HAP-1 (cell line): ENCODE data around the gene WDR45.
"Not testable (repeated sequence)": the region's sequence is repeated elsewhere in the genome, so short reads cannot be mapped to it uniquely, and the experiment has no call there.

Experiments used
- DNase-seq, 2 experiments: peaks; one replicate each; pipeline ENCODE4 v3.0.0-alpha.2; 2016 to 2020; ENCODE audit warnings: low spot score in 2 of 2
- H3K27me3 ChIP-seq: fragments of 250-450 bp; sonication (Bioruptor Pico); 2 replicates; pipeline ENCODE4 v1.5.1; 2020; ENCODE audit warnings: low read depth, mild to moderate bottlenecking, moderate library complexity
- H3K36me3 ChIP-seq: fragments of 250-450 bp; sonication (Bioruptor Pico); replicated peaks from 2 replicates; pipeline ENCODE4 v1.5.1; 2020; ENCODE audit warnings: mild to moderate bottlenecking
- H3K4me1 ChIP-seq: fragments of 250-450 bp; sonication (Bioruptor Pico); 2 replicates; pipeline ENCODE4 v1.5.1; 2020; ENCODE audit warnings: mild to moderate bottlenecking
- H3K4me3 ChIP-seq: fragments of 250-450 bp; sonication (Bioruptor Pico); 2 replicates; pipeline ENCODE4 v1.5.1; 2020; ENCODE audit warnings: mild to moderate bottlenecking, moderate library complexity
- H3K9me3 ChIP-seq: fragments of 250-450 bp; sonication (Bioruptor Pico); 2 replicates; pipeline ENCODE4 v1.5.1; 2020; ENCODE audit warnings: mild to moderate bottlenecking, moderate library complexity
- in situ Hi-C: fragments of 300-500 bp; cut with MboI; formaldehyde crosslinking; loops from 3 replicates; pipeline ENCODE4 v1.14.3; 2020; ENCODE audit warnings: low sequenced_read_pairs, inconsistent platforms, mixed read lengths

WDR45 gene

DNA sequence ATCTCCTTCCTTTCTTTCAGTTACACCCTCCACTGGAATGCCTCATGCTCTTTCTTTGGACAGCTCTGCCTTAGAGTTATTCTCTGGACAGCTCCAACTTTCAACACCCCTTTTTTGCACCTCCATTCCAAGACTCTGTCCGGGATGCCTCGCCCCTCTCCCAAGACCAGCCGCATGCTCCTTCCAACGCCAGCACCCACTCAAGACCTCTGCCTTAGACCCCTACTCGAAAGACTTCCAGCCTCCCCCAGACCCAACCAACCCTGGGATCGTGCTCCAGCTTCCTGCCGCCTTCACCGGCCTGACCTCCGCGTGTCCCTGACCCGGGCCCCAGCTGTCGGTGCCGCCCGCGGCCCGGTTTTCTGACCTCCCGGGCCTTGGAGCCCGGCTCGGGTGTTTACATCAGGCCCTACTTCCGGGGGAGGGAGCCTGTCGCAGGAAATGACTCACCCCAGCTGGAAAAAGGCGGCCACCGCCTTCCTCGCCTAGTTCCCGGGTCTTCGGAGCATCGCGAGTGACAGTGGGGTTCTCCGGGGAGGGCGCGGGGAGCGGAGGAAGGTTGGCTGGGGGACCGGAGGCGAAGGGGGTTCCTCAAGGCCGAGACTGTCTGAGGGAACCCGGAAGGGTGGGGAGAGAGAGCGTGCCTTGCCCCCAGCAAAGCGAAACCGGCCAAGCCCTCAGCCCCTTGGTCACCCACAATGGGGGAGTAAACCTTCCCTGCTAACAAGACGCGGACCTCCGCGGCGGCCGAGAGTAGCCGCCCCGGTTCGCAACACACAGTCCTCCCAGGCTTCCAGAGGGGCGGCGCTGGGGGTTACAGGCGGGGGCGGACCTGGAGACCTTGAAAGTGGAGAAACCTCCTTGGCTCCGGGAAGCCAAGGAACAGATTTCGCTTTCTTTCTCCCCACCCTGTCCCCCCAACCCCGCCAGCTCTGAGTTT lies at the start of gene WDR45:
WDR45 (minus strand) TSS at position 399 of the 940 bp plus-strand sequence. CDS start 1,792 bp downstream, outside the sequence.
- Histone ChIP-seq H3K36me3 (peaks cover 5% of the 10 kb centered on the region), H3K4me1 (peaks cover 5% of the 10 kb centered on the region), H3K27me3 (no peaks in the 10 kb centered on the region), H3K4me3 (peak within 1 kb of the TSS; percentile 51), H3K9me3 (no peaks in the 10 kb centered on the region)
- in situ Hi-C loops, result no loop called here
- peak; percentile 52 to 78 for DNase-seq

DNA sequence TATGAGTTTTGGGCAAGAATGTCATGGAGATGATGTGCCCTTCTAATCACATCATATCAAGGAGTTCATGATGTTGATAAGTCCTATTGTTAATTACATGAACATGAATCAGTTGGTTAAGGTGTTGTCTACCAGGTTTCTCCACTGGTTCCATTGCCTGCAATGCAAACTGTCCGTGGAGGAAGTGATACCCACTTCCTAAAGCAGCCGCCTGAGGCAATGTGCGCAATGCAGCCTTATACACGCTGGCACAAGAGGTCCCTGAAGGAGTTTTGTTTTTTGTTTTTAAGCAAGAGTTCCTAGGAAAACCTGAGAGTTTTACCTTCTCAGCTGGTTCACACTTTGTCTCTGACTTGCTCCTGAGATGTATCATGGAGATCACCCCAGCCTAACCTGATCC lies 49.7 kb upstream of the WDR45 start:
- no peaks in the 10 kb centered on the region for H3K9me3 ChIP-seq
- in situ Hi-C loops, result no loop called here

DNA sequence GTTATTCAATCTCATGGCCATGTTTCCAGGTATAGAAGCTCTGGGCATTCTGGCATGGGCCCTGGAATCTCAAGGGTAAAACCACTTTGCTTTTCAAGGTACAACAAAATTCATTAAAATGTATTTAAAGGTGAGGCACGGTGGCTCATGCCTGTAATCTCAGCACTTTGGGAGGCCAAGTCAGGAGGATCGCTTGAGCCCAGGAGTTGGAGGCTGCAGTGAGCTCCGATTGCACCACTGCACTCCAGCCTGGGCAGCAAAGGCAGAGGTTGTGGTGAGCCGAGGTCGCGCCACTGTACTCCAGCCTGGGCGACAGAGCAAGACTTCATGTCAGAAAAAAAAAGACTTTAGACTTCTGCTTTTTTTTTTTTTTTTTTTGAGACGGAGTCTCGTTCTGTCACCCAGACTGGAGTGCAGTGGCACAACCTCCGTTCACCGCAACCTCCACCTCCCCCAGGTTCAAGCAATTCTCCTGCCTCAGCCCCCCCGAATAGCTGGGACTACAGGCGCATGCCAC lies 48.1 kb upstream of the WDR45 start:
- H3K27me3 ChIP-seq, DNase-seq, H3K4me3 ChIP-seq, H3K4me1 ChIP-seq, H3K9me3 ChIP-seq, H3K36me3 ChIP-seq, in situ Hi-C loops: not testable (repeated sequence)

More for the DNA sequence above, 49.7 kb upstream of the WDR45 start:
- Histone ChIP-seq H3K27me3 (no peaks in the 10 kb centered on the region), H3K4me3 (no peak overlapping the region), H3K36me3 (no peaks in the 10 kb centered on the region), H3K4me1 (no peaks in the 10 kb centered on the region)
- DNase-seq, result no peak

DNA sequence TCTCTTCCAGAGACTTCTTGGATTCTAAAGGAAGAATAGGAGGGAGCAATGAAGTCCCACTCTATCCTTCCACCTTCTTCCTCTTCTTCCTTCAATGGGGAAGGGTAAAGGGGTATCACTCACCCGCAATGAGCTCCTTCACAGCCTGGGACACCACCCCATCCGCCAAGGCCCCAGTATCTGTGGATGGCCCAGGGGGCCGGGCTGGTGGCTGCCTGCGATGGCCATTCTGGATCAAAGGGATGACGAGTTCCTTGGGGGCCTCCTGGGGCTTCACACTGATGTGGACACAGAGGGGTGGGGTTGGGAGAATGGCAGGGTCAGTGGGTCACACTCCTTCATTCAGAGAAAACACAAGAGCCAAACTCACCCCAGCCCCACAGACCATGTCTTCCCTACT lies 42.8 kb upstream of the WDR45 start:
- H3K27me3 ChIP-seq, result no peaks in the 10 kb centered on the region
- in situ Hi-C loops, result no loop called here
- H3K9me3 ChIP-seq, result no peaks in the 10 kb centered on the region
- no peaks in the 10 kb centered on the region; the same call in 1 of the 2 replicates for H3K4me1 ChIP-seq
- H3K4me3 ChIP-seq, result peak overlapping the region; percentile 98
- peaks cover 26% of the 10 kb centered on the region for H3K36me3 ChIP-seq
- no peak for DNase-seq

DNA sequence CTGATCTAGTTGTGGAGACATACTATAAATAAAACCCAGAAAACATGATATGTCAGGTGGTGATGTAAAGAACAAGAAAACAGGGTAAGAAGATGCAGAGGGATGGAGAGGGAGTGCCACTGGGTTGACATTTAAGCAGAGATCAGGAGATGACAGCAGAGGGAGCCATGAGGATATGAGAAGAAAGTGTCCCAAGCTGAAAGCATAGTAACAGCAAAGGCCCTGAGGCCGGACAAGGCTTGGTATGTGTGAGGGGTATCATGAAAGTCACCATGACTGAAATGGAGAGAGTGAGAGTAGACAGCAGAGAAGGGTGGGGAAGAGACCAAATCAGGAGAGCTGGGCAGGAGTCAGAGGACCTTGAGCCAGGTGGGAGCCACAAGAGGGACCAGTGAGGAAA lies 40.4 kb upstream of the WDR45 start:
- Histone ChIP-seq H3K4me3 (no peak overlapping the region), H3K27me3 (no peaks in the 10 kb centered on the region), H3K9me3 (no peaks in the 10 kb centered on the region), H3K36me3 (peaks cover 47% of the 10 kb centered on the region), H3K4me1 (no peaks in the 10 kb centered on the region; the same call in 1 of the 2 replicates)
- no peak for DNase-seq
- in situ Hi-C loops, result no loop called here

DNA sequence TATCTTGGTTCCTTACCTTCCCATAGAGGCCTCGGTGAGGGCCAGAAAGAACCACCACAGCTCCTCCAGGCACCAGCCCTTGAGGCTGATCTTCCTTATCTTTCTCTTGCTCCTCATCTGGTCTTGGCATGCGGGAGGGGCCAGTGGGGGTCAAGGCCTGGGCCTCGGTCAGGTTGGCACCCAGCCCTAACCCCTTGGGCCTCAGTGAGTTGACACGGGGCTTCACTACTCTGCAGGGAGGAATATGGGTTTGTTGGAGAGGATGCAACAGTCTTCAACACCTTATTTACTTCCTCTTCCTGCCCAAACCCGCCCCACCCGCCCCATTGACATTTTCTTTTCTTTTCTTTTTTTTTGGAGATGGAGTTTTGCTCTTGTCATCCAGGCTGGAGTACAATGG lies 37.9 kb upstream of the WDR45 start:
- no peak for DNase-seq
- Histone ChIP-seq H3K27me3 (no peaks in the 10 kb centered on the region), H3K4me3 (no peak overlapping the region), H3K9me3 (no peaks in the 10 kb centered on the region), H3K4me1 (no peaks in the 10 kb centered on the region), H3K36me3 (peaks cover 61% of the 10 kb centered on the region)
- in situ Hi-C loops, result no loop called here

DNA sequence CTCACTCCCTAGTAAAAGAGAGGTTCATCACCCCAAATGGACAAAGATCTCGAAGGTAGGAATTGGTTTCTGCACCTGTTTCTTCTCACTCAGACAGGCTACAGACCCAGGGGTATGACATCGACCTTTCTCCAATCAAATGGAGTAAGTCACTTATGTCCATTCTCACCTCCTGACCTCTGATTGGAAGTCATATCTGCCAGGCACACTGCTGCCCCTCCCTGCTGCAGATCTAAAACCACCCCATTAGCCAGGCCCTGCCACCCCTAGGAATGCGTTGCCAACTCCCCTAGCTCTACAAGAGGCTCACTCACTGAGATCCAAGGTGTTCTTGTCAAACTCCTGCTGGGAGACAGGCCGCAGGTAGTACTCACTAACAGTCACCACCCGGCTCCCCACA lies 37.0 kb upstream of the WDR45 start:
- Histone ChIP-seq H3K27me3 (no peaks in the 10 kb centered on the region), H3K9me3 (no peaks in the 10 kb centered on the region), H3K36me3 (peaks cover 66% of the 10 kb centered on the region), H3K4me3 (no peak overlapping the region), H3K4me1 (no peaks in the 10 kb centered on the region)
- in situ Hi-C loops, result no loop called here
- DNase-seq, result no peak

DNA sequence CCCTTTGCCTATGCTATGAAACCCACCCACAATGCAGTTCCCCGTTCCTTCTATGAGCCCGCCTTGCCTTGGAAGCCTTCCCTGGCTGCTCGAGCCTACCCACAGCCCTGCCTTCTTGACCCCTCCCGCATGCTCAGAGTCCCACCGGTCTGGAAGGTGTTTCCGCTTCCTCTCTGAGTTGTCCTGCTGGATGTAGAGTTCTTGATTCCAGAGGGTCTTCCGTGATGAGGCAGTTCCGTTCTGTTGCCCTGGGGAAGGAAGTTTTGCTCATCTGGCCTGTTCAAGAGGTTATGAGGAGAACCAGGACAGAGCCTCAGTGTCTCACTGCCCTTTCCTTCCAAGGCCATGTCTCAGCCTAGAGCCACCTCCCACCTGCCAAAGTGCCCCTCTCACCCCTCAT lies 36.4 kb upstream of the WDR45 start:
- DNase-seq, result no peak
- H3K36me3 ChIP-seq, result peaks cover 64% of the 10 kb centered on the region
- H3K4me1 ChIP-seq, result no peaks in the 10 kb centered on the region
- H3K9me3 ChIP-seq, result no peaks in the 10 kb centered on the region
- no peaks in the 10 kb centered on the region for H3K27me3 ChIP-seq
- no peak overlapping the region for H3K4me3 ChIP-seq
- in situ Hi-C loops, result no loop called here

DNA sequence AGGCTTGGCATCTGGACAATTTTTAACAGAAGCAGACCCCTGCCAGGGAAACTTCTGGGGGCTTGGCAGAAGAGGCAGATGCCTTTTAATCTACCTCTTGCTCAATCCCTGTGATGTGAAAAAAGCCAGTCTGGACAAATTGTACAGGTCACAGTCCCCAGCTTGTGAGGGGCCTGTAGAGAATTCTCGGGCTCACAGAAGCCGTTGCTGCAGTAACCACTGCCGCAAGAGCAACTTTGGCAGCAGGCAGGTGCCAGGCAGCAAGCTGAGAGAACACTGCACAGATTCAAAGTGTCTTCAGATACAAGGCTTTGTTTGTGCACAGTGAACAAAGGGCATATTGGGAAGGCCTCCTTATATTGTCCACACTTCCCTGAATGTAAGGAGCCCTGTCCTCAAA lies 32.1 kb upstream of the WDR45 start:
- H3K9me3 ChIP-seq, result no peaks in the 10 kb centered on the region
- H3K27me3 ChIP-seq, result no peaks in the 10 kb centered on the region
- in situ Hi-C loops, result no loop called here
- H3K4me3 ChIP-seq, result no peak overlapping the region
- H3K36me3 ChIP-seq, result peaks cover 44% of the 10 kb centered on the region
- no peaks in the 10 kb centered on the region for H3K4me1 ChIP-seq
- no peak for DNase-seq

DNA sequence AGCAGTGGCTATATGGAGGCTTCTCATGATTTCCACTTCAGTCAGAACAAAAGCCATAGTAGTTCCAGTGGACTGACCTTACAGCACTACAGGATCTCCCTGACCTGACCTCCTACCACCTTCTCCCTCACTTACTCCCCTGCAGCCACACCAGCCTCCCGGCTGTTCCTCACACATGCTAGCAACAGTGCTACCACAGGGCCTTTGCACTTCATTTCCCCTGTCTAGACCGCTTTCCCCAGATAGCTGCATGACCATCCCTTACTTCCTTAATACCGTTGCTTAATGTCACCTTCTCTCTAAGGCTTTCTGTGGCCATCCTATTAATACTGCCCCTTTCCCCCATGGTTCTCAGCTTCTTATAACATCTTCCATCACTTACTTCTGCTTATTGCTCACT lies 30.7 kb upstream of the WDR45 start:
- no peaks in the 10 kb centered on the region for H3K4me1 ChIP-seq
- in situ Hi-C loops, result no loop called here
- H3K4me3 ChIP-seq, result no peak overlapping the region
- H3K9me3 ChIP-seq, result no peaks in the 10 kb centered on the region
- H3K36me3 ChIP-seq, result peaks cover 30% of the 10 kb centered on the region
- DNase-seq, result no peak
- H3K27me3 ChIP-seq, result no peaks in the 10 kb centered on the region

DNA sequence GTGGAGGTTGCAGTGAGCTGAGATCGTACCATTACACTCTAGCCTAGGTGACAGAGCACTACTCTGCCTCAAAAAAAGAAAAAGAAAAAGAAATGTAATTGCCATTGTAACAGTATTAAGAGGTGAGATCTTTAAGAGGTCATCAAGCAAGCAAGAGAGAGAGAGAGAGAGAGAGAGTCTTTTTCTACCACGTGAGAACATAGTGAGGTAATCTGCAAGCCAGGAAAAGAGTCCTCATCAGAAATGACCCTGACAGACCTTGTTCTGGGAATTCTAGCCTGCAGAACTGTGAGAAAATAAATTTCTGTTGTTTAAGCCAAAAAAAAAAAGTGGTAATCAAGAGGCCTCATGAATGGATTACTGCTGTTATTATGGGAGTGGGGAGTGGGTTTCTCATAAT lies 29.0 kb upstream of the WDR45 start:
- in situ Hi-C loops, result loop anchor here (10.0 kb wide), 1 partner anchor 124 kb away; no protein-coding TSS in a partner anchor
- peaks cover 25% of the 10 kb centered on the region for H3K36me3 ChIP-seq

DNA sequence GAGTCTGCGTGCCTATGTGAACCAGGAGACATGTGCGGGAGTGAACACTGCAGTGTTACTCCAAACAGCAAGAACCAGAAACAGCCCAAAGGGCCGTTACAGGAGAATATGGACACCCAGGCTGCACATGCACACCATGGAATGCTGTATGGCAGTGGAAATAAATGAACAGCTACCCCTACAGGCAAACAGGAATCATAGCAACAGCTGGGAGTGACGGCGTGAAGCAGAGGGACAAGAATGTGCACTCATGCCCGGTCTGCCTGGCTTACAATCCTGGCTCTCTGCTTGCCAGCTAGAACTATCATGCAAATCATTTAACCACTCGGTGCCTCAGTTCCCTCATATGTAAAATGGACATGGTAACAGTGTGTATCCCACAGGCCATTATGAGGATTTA lies 27.2 kb upstream of the WDR45 start:
- peak; percentile 33 to 55 for DNase-seq
- H3K36me3 ChIP-seq, result peaks cover 10% of the 10 kb centered on the region

More for the DNA sequence above, 29.0 kb upstream of the WDR45 start:
- H3K4me1 ChIP-seq, result no peaks in the 10 kb centered on the region
- H3K27me3 ChIP-seq, result no peaks in the 10 kb centered on the region
- no peak for DNase-seq
- H3K9me3 ChIP-seq, result no peaks in the 10 kb centered on the region
- no peak overlapping the region for H3K4me3 ChIP-seq

DNA sequence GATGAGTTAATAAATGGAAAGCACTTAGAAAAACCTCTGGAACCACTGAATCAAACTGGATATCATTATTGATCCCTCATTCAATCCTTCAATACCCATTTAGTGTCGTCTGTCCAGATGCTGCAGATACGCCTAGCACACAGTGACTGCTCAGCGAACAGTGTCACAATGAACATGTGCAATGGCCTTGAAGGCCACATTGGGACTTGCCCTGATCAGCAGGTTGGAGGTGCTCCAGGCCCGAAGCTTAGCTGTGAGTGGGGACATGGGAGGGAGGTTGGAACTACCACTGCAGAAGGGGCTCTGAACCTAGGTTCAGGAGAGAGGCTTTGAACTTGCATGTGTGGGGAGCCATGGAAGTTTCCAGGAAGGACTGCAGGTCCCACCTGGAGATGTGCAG lies 26.6 kb upstream of the WDR45 start:
- H3K9me3 ChIP-seq, result no peaks in the 10 kb centered on the region
- H3K36me3 ChIP-seq, result peaks cover 7% of the 10 kb centered on the region
- no peak overlapping the region for H3K4me3 ChIP-seq
- in situ Hi-C loops, result loop anchor here (10.0 kb wide), 1 partner anchor 121 kb away; no protein-coding TSS in a partner anchor
- peaks cover 6% of the 10 kb centered on the region for H3K4me1 ChIP-seq
- H3K27me3 ChIP-seq, result no peaks in the 10 kb centered on the region
- DNase-seq, result no peak

More for the DNA sequence above, 27.2 kb upstream of the WDR45 start:
- in situ Hi-C loops, result loop anchor here (10.0 kb wide), 1 partner anchor 122 kb away; no protein-coding TSS in a partner anchor
- Histone ChIP-seq H3K4me1 (no peaks in the 10 kb centered on the region), H3K4me3 (no peak overlapping the region), H3K27me3 (no peaks in the 10 kb centered on the region), H3K9me3 (no peaks in the 10 kb centered on the region)

DNA sequence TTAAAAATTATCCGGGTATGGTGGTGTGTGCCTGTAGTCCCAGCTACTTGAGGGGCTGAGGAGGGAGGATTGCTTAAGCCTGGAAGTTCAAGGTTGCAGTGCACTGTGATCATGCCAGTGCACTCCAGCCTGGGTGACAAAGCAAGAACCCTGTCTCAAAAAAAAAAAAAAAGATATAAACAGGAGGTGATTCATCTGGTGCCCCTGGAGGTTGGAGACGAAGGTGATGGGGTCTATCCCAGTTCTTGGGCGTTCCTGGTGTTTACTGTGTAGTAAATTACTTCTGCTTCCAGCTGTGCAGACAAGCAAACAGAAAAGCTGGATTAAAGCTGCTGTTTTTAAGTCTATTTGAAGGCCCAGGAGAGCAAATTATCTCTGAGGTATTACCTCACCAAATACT lies 23.9 kb upstream of the WDR45 start:
- Histone ChIP-seq H3K27me3 (no peaks in the 10 kb centered on the region), H3K4me1 (peaks cover 13% of the 10 kb centered on the region), H3K36me3 (no peaks in the 10 kb centered on the region; the same call in 1 of the 2 replicates), H3K9me3 (no peaks in the 10 kb centered on the region), H3K4me3 (no peak overlapping the region)
- in situ Hi-C loops, result loop anchor here (10.0 kb wide), 1 partner anchor 119 kb away; no protein-coding TSS in a partner anchor
- DNase-seq, result no peak
